CD8-positive, alpha-beta memory T cell (primary cell): ENCODE data around the gene VAMP2. TPM values are rescaled to one million over a fixed set of nuclear protein-coding genes. Genes with fewer than 3 reads are reported as not detected.

Source experiments
- CTCF ChIA-PET: fragments of 350-600 bp; sonication (Branson Sonifier 250); formaldehyde crosslinking; loops from one replicate; lab custom pipeline; 2021; ENCODE audit warnings: antibody characterized with exemption; lab: Charles Lee
- POLR2A ChIA-PET: fragments of 350-600 bp; sonication (Branson Sonifier 250); formaldehyde crosslinking; loops from one replicate; lab custom pipeline; 2021; ENCODE audit warnings: antibody characterized with exemption; lab: Charles Lee
- DNase-seq, 5 donors: peaks; one replicate each; pipeline versions ENCODE4 v3.0.0 to v3.0.0-alpha.2; 2020 to 2022; ENCODE audit warnings: mixed read lengths in 1 of 5
- H3K27ac ChIP-seq: one replicate; pipeline ENCODE4 v1.7.0; 2013; ENCODE audit warnings: low read depth, mild to moderate bottlenecking, low read length, moderate library complexity
- H3K27me3 ChIP-seq: 2 replicates; pipeline ENCODE4 v1.7.0; 2013; ENCODE audit warnings: low read length, mild to moderate bottlenecking; ENCODE audit not compliant: insufficient read depth, poor library complexity, severe bottlenecking
- H3K36me3 ChIP-seq: 2 replicates; pipeline ENCODE4 v1.7.0; 2013; ENCODE audit warnings: mild to moderate bottlenecking, low read length, moderate library complexity; ENCODE audit not compliant: insufficient read depth
- H3K4me1 ChIP-seq: 2 replicates; pipeline ENCODE4 v1.7.0; 2013; ENCODE audit warnings: mild to moderate bottlenecking, low read length, moderate library complexity; ENCODE audit not compliant: insufficient read depth
- H3K4me3 ChIP-seq: 2 replicates; pipeline ENCODE4 v1.7.0; 2013; ENCODE audit warnings: mild to moderate bottlenecking, low read length
- H3K9me3 ChIP-seq: 2 replicates; pipeline ENCODE4 v1.7.0; 2013; ENCODE audit warnings: mild to moderate bottlenecking, low read length
- H3K27ac Mint-ChIP-seq, 8 donors: one replicate each; pipeline ENCODE4 v1.8.0; 2020 to 2021; ENCODE audit warnings: mixed read lengths in 8 of 8, mild to moderate bottlenecking in 6 of 8, inconsistent platforms in 3 of 8, moderate library complexity in 3 of 8
- H3K27me3 Mint-ChIP-seq, 2 donors: one replicate each; pipeline ENCODE4 v1.8.0; 2020 to 2021; ENCODE audit warnings: mixed read lengths in 2 of 2, mild to moderate bottlenecking in 1 of 2, moderate library complexity in 1 of 2
- H3K36me3 Mint-ChIP-seq, 3 donors: one replicate each; pipeline ENCODE4 v1.8.0; 2020 to 2021; ENCODE audit warnings: mixed read lengths in 3 of 3, inconsistent platforms in 1 of 3, mild to moderate bottlenecking in 1 of 3
- H3K4me1 Mint-ChIP-seq, 3 donors: one replicate each; pipeline ENCODE4 v1.8.0; 2020 to 2021; ENCODE audit warnings: mixed read lengths in 3 of 3, inconsistent platforms in 1 of 3, mild to moderate bottlenecking in 1 of 3
- H3K4me3 Mint-ChIP-seq, 7 donors: one replicate each; pipeline ENCODE4 v1.8.0; 2020 to 2021; ENCODE audit warnings: mixed read lengths in 7 of 7, mild to moderate bottlenecking in 6 of 7, moderate library complexity in 4 of 7, inconsistent platforms in 2 of 7
- H3K9me3 Mint-ChIP-seq, 5 donors: one replicate each; pipeline ENCODE4 v1.8.0; 2020 to 2022; ENCODE audit warnings: mixed read lengths in 5 of 5, mild to moderate bottlenecking in 3 of 5, moderate library complexity in 2 of 5, inconsistent platforms in 1 of 5
- polyA plus RNA-seq: library from polyadenylated mRNA; unstranded; fragments of 300-500 nt; fragmentation: Illumina TruSeq; gene quantifications from one replicate; pipeline ENCODE4 v1.2.3, GENCODE V29; 2021
- total RNA-seq, 2 experiments: library from RNA; stranded (reverse); gene quantifications; one replicate each; pipeline ENCODE4 v1.2.3, GENCODE V29; 2021

Gene VAMP2
- total and polyA plus RNA-seq, 3 experiments from 2014 or later, result 38.3 to 98.3 (median 41.0) TPM

GRCh38 chr17:8158267-8159031 lies 4.3 kb downstream of the VAMP2 start:
- peaks cover 8 to 53% (median 15%) of the 10 kb centered on the region in 3 donors for H3K36me3 Mint-ChIP-seq
- no peaks in the 10 kb centered on the region for H3K9me3 Mint-ChIP-seq
- Histone ChIP-seq H3K9me3 (no peaks in the 10 kb centered on the region), H3K36me3 (peaks cover 30% of the 10 kb centered on the region), H3K27me3 (no peaks in the 10 kb centered on the region), H3K27ac (peak overlapping the region; percentile 35), H3K4me1 (peaks cover 72% of the 10 kb centered on the region), H3K4me3 (no peak overlapping the region)
- peak overlapping the region; percentile 41 to 86 (median 72) for H3K4me3 Mint-ChIP-seq
- peaks cover 35 to 65% (median 39%) of the 10 kb centered on the region in 3 donors for H3K4me1 Mint-ChIP-seq
- H3K27ac Mint-ChIP-seq, result peak overlapping the region; percentile 93 to 99 (median 96)
- peak; percentile 79 to 91 (median 83) for DNase-seq
- peaks cover 0 to 5% of the 10 kb centered on the region in 2 donors for H3K27me3 Mint-ChIP-seq
- ChIA-PET CTCF (interaction anchor here (0.8 to 11.7 kb wide), 17 partner anchors 9 to 143 kb away, joined by 3 to 108 read pairs (median 5); partner anchors contain the start of genes HES7 and TMEM107), POLR2A (interaction anchor here (0.6 to 5.6 kb wide), 9 partner anchors 15 to 137 kb away, joined by 3 to 37 read pairs (median 4); partner anchors contain the start of gene SLC25A35)

- ChIA-PET POLR2A (interaction anchor here (0.6 to 5.6 kb wide), 18 partner anchors 8 to 470 kb away, joined by 3 to 40 read pairs (median 7); partner anchors contain the start of genes AURKB, BORCS6, CTC1 and HES7), CTCF (interaction anchor here (0.9 to 11.7 kb wide), 18 partner anchors 8 to 469 kb away, joined by 3 to 108 read pairs (median 6); partner anchors contain the start of genes ALOXE3, BORCS6, HES7 and SLC25A35)
- H3K4me3 ChIP-seq, result peak overlapping the region; percentile 100
- Mint-ChIP-seq H3K27ac (no peak overlapping the region), H3K9me3 (peaks cover 0 to 3% (median 0%) of the 10 kb centered on the region in 5 donors), H3K27me3 (peaks cover 0 to 14% of the 10 kb centered on the region in 2 donors), H3K4me3 (no peak overlapping the region), H3K4me1 (peaks cover 32 to 73% (median 48%) of the 10 kb centered on the region in 3 donors), H3K36me3 (peaks cover 8 to 58% (median 15%) of the 10 kb centered on the region in 3 donors)
- DNase-seq, result peak; percentile 100
- H3K36me3 ChIP-seq, result peaks cover 20% of the 10 kb centered on the region
- H3K27ac ChIP-seq, result peak overlapping the region; percentile 100
- peaks cover 77% of the 10 kb centered on the region for H3K4me1 ChIP-seq
- no peaks in the 10 kb centered on the region for H3K27me3 ChIP-seq
- H3K9me3 ChIP-seq, result no peaks in the 10 kb centered on the region
These were observed 6.3 kb downstream of the VAMP2 start for GRCh38 chr17:8156246-8156992.

DNA sequence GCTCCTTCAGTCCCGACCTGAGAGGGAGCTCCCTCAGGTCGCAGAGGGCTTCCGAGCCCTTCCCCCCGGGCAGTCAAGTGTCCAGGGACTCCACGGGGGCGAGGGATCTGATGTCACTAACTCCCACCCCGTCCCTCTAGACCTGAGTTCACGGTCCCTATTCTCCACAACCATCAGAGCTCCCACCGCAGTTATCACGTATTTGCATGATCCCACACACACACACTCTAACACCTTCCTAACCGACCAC lies 6.8 kb downstream of the VAMP2 start:
- Histone ChIP-seq H3K27me3 (no peaks in the 10 kb centered on the region), H3K4me1 (peaks cover 74% of the 10 kb centered on the region), H3K36me3 (peaks cover 15% of the 10 kb centered on the region), H3K9me3 (no peaks in the 10 kb centered on the region), H3K4me3 (peak overlapping the region; percentile 100), H3K27ac (peak overlapping the region; percentile 100)
- CTCF ChIA-PET, result interaction anchor here (1.1 to 11.7 kb wide), 12 partner anchors 15 to 145 kb away, joined by 3 to 108 read pairs (median 8); partner anchors contain the start of genes ALOXE3, HES7 and SLC25A35
- Mint-ChIP-seq H3K4me1 (peaks cover 29 to 73% (median 46%) of the 10 kb centered on the region in 3 donors), H3K36me3 (peaks cover 8 to 58% (median 11%) of the 10 kb centered on the region in 3 donors), H3K27me3 (peaks cover 0 to 19% of the 10 kb centered on the region in 2 donors), H3K9me3 (peaks cover 0 to 4% (median 0%) of the 10 kb centered on the region in 5 donors), H3K27ac (no peak overlapping the region), H3K4me3 (no peak overlapping the region)
- DNase-seq, result no peak
- POLR2A ChIA-PET, result interaction anchor here (1.0 to 5.6 kb wide), 15 partner anchors 8 to 139 kb away, joined by 4 to 40 read pairs (median 8); partner anchors contain the start of genes AURKB, BORCS6, CTC1 and HES7

- ChIA-PET CTCF (interaction anchor here (1.3 to 11.7 kb wide), 11 partner anchors 15 to 145 kb away, joined by 3 to 108 read pairs (median 8); partner anchors contain the start of genes ALOXE3, HES7 and SLC25A35), POLR2A (interaction anchor here (0.6 to 5.6 kb wide), 13 partner anchors 8 to 472 kb away, joined by 4 to 40 read pairs (median 10); partner anchors contain the start of genes BORCS6, CTC1, HES7 and PFAS)
- Histone ChIP-seq H3K36me3 (peaks cover 17% of the 10 kb centered on the region), H3K9me3 (no peaks in the 10 kb centered on the region), H3K27me3 (no peaks in the 10 kb centered on the region), H3K4me1 (peaks cover 75% of the 10 kb centered on the region), H3K27ac (peak overlapping the region; percentile 100), H3K4me3 (peak overlapping the region; percentile 100)
- peak in 3 of 5 donors; percentile 49 to 70 (median 60) for DNase-seq
- Mint-ChIP-seq H3K36me3 (peaks cover 8 to 55% (median 11%) of the 10 kb centered on the region in 3 donors), H3K4me1 (peaks cover 29 to 73% (median 42%) of the 10 kb centered on the region in 3 donors), H3K9me3 (peaks cover 0 to 4% (median 0%) of the 10 kb centered on the region in 5 donors), H3K27ac (no peak overlapping the region), H3K4me3 (no peak overlapping the region), H3K27me3 (peaks cover 0 to 20% of the 10 kb centered on the region in 2 donors)
These were observed 7.3 kb downstream of the VAMP2 start for GRCh38 chr17:8155231-8155995.

- Mint-ChIP-seq H3K36me3 (peaks cover 8 to 56% (median 8%) of the 10 kb centered on the region in 3 donors), H3K9me3 (peaks cover 0 to 4% (median 0%) of the 10 kb centered on the region in 5 donors), H3K4me1 (peaks cover 27 to 73% (median 42%) of the 10 kb centered on the region in 3 donors), H3K27me3 (peaks cover 0 to 20% of the 10 kb centered on the region in 2 donors), H3K27ac (no peak overlapping the region), H3K4me3 (no peak overlapping the region)
- Histone ChIP-seq H3K4me3 (peak overlapping the region; percentile 100), H3K27me3 (no peaks in the 10 kb centered on the region), H3K36me3 (peaks cover 19% of the 10 kb centered on the region), H3K4me1 (peaks cover 75% of the 10 kb centered on the region), H3K27ac (peak overlapping the region; percentile 100), H3K9me3 (no peaks in the 10 kb centered on the region)
- POLR2A ChIA-PET, result interaction anchor here (0.6 to 5.6 kb wide), 7 partner anchors 9 to 471 kb away, joined by 3 to 40 read pairs (median 10); partner anchors contain the start of genes BORCS6, CTC1 and SLC25A35
- DNase-seq, result no peak
- CTCF ChIA-PET, result interaction anchor here (1.3 to 11.7 kb wide), 4 partner anchors 17 to 141 kb away, joined by 3 to 108 read pairs (median 36); partner anchors contain the start of genes ALOXE3 and SLC25A35
These were observed 8.1 kb downstream of the VAMP2 start for GRCh38 chr17:8154608-8155155.

DNA sequence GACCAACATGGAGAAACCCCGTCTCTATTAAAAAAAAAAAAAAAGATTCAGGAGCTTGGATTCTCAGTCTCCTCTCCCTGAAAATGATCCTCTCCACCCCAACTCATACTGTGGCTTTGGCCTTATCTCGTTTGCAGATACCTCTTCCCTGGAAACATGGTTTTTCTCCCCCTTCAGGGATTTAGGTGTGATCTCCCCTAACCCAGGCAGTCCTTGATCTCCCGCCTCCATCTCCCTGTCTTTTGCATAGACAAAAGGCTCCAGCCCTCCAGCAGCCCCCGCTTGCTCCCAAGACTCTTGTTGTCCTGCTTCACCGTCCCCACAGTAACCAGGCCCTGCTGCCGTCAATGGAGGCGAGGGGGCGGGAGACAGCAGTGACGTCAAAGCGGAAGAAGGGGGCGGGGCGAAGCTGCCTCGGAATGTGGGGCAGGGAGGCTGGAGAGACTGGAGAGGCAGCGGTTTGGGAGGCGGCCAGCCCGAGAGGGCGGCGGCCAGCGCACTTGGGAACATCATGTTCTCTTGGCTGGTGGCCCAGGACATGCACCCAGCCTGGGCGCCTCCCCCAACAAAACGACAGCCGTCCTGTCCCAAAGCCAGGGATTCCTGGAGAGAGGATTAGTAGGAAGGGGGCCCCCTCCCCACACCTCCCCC lies 8.7 kb downstream of the VAMP2 start:
- no peaks in the 10 kb centered on the region for H3K27me3 ChIP-seq
- peak; percentile 90 to 95 (median 94) for DNase-seq
- no peaks in the 10 kb centered on the region for H3K9me3 ChIP-seq
- H3K4me3 ChIP-seq, result peak overlapping the region; percentile 100
- Mint-ChIP-seq H3K4me3 (no peak overlapping the region), H3K9me3 (peaks cover 0 to 4% (median 0%) of the 10 kb centered on the region in 5 donors), H3K27ac (no peak overlapping the region), H3K36me3 (peaks cover 8 to 56% (median 11%) of the 10 kb centered on the region in 3 donors), H3K4me1 (peaks cover 27 to 71% (median 40%) of the 10 kb centered on the region in 3 donors), H3K27me3 (peaks cover 0 to 20% of the 10 kb centered on the region in 2 donors)
- H3K27ac ChIP-seq, result peak overlapping the region; percentile 100
- peaks cover 70% of the 10 kb centered on the region for H3K4me1 ChIP-seq
- CTCF ChIA-PET, result interaction anchor here (1.3 to 11.7 kb wide), 4 partner anchors 16 to 141 kb away, joined by 3 to 108 read pairs (median 38); partner anchors contain the start of genes ALOXE3 and SLC25A35
- peaks cover 21% of the 10 kb centered on the region for H3K36me3 ChIP-seq
- POLR2A ChIA-PET, result interaction anchor here (1.1 to 5.6 kb wide), 4 partner anchors 10 to 94 kb away, joined by 3 to 37 read pairs (median 18); partner anchors contain the start of gene CTC1
